SK-MEL-5 (cell line): ENCODE data around the gene ZNF827. TPM values are rescaled to one million over a fixed set of nuclear protein-coding genes. Genes with fewer than 3 reads are reported as not detected.
"Not testable (repeated sequence)": the region's sequence is repeated elsewhere in the genome, so short reads cannot be mapped to it uniquely, and the experiment has no call there.

Source experiments
- DNase-seq: peaks from one replicate; pipeline ENCODE4 v3.0.0-alpha.2; 2016; ENCODE audit warnings: low read depth, low spot score
- in situ Hi-C: cut with HindIII; loops from 2 replicates; pipeline ENCODE4 v1.10.0; 2016; ENCODE audit warnings: low sequenced_read_pairs, high pct_unique_total_duplicates, low pct_unique_long_range_greater_than_20kb
- total RNA-seq: library from RNA; depleted of rRNA; stranded (reverse); fragments of >200 nt; shearing (Covaris generic); gene quantifications from 2 replicates; pipeline ENCODE4 v1.2.3, GENCODE V29; 2014

Gene ZNF827
- total RNA-seq, 1 experiment from 2014 or later = 5.8 TPM

DNA sequence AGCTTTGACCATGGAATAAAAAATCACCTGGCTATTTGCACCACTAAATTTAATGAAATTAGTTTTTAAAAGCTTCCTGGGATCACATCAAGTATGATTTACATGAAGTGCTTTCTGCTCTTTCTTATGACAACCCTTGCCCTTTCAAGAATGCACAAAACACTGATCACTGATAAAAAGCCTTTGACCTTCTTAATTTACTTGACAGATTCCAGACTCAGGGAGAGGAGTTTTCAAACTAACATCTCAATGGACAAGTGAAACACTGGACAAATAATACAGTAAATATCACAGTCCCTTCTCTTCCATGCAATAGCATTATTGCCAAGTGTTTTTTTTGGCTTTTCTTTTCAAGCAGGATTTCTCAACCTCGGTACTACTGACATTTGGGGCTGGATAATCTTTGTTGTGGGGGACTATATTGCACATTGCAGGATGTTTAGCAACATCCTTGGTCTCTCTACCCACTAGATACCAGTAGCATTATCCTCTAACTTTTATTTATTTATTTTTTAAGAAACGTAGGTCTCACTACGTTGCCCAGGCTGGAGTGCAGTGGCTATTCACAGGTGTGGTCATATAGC, 86.3 kb downstream of the ZNF827 start:
- in situ Hi-C loops = no loop called here
- no peak for DNase-seq

DNA sequence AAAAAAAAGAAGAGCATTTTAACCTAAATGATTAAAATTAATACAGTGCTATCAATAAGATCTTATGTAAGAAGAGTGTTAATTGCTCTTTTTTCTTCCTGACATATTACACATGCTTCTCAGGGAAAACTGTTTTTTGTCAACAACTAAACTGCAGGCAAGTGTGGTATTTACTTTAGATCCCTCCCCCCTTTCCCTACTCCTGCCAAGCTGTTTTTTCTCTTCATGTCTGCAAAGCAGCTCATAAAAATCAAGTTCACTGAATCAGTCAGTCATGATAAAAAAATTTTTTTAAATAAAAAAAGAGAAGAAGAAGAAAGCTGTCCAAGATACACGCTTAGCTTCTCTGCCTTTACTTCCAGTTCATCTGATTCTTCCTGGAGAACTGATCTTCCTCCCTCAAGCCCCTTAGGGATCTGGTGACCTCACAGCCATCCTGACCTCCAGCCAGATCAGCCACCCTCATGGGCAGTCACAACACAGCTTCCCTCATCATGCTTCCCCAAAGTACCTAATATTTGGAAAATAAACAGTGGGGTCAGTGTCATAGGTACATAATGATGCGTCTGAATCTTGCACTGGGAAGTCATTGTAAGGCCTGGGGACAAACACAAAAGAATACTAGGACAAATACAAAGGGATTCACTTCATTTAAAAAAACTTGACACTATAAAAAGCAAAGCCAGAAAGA, 87.0 kb downstream of the ZNF827 start:
- in situ Hi-C loops = no loop called here

DNA sequence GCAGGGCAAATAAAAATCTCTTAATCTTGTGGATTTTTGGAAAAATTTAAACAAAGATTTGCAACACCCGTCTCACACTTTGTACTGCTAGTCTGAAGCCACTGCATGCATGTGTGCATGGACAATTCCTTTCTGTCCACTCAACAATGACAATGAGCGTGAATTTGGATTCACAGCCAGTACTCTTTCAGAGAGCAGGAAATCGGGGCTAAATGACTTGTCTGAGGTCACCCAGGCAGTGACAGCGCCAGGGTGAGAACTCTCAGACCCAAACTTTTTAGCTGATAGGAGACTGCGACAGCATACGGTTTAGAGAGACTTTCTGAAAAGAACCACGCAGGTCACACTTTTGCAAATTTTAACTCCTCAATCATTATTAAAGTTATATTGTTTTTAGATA, 90.9 kb downstream of the ZNF827 start:
- in situ Hi-C loops = no loop called here
- DNase-seq = no peak

More for the DNA sequence above, 87.0 kb downstream of the ZNF827 start:
- DNase-seq = peak; percentile 48

DNA sequence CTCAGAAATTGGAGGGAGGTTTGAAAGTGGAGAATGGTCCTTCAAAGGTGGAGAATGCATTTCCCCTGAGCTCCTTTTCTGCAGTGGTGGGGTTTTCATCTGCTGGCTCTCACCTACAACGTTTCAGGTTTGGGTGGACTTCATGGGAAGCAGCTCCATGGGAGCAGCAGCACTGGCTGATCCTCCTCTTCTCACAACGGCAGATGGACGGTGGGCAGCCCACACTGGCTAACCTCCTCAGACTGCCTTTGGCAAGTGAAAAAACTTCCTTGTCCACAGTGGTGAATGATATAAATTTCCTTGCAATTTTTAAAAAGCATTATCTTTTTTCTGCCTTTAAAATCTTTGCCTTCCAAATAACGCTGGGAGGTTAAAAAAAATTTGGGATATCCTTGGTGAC, 93.5 kb downstream of the ZNF827 start:
- DNase-seq = no peak
- in situ Hi-C loops = no loop called here

DNA sequence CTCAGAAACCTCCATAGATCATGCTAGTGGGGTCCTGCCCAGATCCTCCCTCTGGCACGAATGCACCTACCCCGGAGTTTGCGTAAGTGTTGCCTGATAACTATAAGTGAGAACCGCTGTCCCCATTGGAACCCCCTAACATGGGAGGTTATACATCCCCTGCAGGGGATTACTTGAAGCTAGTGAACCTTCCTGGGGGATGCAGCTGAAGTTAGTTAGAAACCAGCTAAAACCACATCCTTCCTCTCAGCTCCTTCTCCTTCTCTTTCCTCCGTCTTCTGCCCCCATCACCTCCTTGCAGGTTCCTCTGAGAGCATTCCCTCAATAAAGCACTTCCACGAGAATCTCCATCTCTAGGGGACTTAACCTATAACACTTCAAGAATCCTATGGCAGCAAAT, 95.0 kb downstream of the ZNF827 start:
- DNase-seq = no peak

DNA sequence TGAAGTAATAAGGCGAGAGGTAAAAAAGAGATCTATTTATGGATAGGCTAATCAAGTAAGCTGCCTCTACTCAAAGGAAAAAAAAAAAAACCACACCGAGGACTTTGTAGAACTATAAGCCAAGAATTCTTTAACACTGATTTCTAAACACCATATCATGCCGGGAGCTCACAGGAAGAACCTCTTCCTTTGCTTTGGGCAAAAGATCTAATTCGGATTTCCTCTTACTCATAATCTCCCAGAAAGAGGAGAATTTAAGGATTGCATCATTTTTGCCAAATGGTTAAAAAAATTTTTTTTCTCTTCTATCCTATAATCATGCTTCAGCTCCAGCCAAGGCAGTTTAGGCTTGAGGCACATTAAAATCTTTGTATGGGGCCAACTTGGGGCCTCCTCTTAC, 95.5 kb downstream of the ZNF827 start:
- in situ Hi-C loops = no loop called here

More for the DNA sequence above, 95.0 kb downstream of the ZNF827 start:
- in situ Hi-C loops = no loop called here

DNA sequence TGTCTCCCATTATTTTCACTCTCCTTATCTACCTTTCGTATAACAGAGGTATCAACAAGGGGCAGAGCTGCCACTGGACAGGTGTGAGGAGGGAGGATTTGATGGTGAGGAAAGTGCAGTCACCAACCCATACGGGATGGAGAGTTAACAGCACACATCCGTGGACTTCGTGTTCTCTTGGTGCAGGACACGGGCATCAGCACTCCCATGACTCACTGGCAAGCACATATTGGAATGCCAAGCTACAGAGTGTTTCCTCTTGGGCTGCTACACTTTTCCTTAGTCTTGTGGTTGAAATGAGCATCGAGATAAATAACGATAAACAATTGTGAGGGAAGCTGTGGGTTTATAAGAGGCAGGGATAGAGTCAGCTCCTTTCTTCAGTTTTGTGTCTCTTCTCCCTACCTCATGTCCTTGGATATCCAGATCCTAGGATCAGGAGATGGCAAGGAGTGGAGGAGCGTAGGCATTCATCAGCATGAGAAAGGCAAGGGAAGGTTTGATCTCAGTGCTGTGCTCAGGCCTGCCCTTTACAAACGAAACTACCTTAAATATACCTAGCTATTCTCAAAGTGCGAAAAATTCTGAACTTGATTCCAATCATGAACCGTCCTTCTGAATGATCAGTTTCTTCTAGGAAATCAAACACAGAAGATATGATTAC, 96.3 kb downstream of the ZNF827 start:
- in situ Hi-C loops = no loop called here
- no peak for DNase-seq

More for the DNA sequence above, 95.5 kb downstream of the ZNF827 start:
- DNase-seq = no peak

DNA sequence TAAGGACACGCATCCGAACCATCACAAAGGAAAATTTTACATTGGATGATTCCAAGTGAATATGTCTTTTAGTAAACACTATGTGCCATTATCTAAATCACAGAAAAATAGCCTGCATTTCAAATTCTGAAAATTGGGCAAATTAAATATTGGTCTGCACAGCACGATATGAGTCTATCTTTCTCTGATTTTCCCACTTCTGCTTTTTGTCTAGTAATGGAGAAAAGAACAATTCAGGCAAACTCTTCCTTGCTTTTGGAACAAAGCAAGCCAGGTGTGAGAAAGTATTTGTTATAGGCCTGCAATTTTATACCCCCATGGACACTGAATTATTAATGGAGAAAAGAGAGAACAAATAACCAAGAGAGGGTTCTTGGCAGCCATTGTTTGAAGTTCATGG, 97.8 kb downstream of the ZNF827 start:
- in situ Hi-C loops = no loop called here

DNA sequence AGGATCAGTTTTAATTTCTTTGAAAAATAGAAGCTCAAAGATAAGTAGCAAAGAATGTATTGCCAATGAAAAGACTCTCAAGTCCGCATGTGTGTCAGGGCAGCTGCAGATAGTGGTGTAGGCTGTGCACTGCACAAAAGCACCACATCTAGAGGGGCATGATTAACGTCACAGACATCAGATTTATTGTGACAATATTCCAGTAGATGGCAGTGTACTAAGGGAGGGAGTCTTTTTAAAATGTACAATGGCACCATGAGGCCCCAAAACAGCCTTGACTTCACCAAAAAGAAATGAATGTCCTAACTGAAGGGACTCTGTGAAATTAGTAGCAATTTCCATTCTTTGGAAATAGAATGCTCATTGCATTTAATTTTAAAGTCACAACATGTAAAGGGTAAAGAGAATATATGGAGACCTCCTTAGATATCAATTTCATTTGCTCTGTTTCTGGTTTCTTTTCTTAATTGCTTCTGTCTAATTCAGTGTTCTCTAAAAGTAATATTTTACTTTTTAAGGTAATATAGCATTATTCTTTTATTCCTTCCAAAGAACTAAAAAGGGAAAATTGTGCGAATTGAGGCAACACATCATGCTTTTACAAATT, 98.4 kb downstream of the ZNF827 start:
- peak; percentile 86 for DNase-seq
- in situ Hi-C loops = no loop called here

More for the DNA sequence above, 97.8 kb downstream of the ZNF827 start:
- no peak for DNase-seq

DNA sequence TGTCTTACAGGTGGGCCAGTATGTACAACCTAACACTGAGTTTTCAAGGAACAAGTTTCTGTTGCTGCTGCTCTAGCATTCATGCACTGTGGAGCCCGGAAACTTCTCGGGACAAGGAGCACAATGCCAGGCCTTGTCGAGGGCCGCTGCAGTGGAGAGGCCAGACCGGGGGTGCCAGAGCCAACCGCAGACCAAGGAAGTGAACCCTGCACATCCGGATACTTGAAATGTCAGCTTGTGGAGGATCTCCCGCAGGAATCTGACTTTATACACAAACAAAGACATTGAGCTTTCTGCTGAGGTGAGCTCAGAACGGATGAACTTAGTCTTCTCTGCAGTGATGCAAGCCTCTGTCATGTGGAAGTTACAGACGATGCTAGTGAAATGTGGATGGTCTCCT, 99.5 kb downstream of the ZNF827 start:
- DNase-seq = peak; percentile 97
- in situ Hi-C loops = no loop called here

DNA sequence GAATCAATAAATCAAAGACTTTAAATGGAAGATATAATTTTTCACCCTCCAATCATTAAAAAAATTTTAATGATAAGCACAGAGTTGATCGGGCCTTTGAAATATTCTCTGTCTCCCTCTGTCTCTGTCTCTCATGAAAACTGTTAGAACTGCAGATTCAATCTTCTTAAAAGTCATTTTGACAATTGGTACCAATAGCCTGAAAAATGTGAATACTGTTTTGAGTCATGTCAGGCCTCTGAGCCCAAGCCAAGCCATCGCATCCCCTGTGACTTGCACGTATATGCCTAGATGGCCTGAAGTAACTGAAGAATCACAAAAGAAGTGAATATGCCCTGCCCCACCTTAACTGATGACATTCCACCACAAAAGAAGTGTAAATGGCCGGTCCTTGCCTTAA, 106.2 kb downstream of the ZNF827 start:
- in situ Hi-C loops, DNase-seq: not testable (repeated sequence)

DNA sequence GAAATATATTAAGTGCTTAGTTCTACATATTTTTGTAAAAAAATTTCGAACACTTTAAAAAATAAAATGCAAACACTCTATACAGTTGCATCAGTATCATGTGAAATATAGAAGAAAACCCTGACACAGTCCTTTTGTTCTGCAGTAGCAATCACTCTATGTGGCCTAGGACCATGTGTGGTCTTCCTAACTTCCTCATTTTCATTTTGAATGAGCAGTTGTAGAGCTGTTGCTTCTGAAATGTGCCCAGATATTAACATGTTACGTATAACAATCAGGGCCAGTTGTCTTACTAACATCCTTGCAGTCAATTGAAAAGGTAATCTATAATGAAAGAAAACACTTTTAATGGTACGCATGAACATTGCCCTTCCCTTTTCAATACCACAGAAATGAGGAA, 107.9 kb downstream of the ZNF827 start:
- in situ Hi-C loops = no loop called here
- peak; percentile 5 for DNase-seq

DNA sequence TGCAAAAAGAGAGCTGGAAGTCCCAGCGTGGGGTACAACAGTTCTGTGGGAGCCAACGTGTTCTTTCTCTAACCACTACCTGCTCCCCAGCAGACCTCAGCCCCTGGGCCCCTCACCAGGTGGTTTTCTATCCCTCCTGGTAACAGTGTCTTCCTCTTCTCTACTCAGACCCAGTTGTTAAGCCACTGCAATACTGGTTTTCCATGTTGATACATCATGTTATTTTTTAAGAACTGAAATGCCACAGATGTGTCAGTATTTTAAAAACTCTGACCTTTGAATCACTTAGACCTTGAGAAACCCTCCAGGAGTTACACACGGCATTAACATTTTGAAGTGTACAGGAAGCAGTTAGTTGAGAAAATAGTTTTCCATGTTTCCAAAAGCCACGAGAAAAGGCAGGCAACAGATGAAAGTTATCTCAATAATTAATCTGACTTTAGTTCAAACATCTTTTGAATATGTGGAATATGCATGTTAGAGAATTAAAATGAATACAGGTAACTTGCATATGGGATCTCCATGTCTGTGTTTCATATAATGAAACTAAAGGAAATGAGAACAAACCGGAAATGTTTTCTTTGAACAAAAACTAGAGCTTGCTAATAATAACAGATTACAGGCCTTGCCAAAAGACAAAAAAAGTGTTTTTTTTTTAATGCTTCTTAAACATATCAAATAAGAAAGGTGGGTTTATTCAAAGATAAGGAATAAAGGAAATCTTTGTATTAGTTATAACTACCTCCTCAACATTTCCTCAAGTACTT, 108.8 kb downstream of the ZNF827 start:
- in situ Hi-C loops = no loop called here
- no peak for DNase-seq

DNA sequence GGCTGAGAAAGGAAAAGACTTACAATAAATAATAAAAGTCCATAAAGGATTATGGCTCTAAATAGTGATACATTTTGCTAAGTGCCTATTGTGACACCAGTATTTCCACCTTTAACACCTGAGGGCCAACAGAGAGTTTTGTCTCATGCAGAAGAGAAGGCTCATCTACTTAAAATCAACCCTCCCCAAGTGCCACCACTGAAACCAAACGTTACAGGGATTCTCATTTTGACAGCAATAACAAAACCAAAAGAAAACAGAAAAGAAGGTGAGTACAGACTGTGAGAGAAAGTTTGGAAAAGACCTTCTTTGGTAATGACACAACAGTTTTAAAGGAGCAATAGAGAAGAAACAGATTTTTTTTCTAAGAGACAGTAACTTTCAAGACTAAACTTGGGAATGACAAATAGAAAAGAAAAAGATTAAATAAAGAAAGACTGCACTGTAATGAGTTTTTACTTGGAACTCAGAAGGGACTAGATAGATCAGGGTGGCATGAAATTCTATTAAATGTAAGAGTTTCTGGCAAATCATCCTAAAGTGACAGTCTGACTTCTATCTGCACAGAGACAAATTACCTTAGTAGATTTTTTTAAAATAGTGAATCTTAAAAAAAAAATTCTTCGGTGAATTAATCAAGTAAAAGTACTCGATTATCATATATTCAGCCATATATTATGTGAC, 109.7 kb downstream of the ZNF827 start:
- no peak for DNase-seq
- in situ Hi-C loops = no loop called here

DNA sequence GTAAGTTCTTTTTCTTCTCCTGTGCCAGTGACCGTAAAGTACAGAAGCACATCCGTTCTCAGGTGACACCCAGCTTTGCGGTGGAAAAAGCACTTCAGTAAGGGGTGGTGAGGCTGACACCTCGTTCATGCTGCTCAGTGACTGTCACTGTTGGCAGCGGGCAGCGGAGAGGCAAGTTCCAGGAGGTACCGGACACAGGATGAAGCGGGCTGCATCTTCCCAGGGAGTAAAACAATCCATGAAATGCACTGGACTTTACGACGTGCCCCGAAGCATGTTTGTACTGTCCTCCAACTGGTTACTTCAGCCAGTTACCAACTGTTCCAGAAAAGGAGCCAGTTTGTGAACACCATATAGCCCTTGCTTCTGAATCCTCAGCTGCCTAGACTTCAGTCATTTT, 110.7 kb downstream of the ZNF827 start:
- no peak for DNase-seq
- in situ Hi-C loops = no loop called here

DNA sequence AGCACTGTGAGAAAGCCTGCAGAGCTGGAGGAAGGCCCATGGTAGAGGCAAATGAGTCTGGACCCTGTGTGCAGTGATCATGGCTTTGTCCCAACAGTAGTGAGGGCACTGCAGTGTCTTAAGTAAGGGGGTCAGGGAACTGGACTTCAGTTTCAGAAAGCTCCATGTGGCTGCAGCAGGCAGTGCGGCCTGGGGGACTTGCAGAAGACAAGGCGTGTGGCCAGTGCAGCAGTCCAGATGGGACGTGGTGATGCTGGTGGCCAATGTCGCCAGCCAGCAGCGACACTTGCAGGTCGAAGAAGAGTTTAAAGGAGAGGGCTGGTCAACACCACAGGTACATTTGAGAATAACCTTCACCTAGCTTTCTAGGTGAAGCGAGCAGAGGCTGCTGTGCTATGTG, 113.4 kb downstream of the ZNF827 start:
- in situ Hi-C loops = no loop called here
- no peak for DNase-seq

DNA sequence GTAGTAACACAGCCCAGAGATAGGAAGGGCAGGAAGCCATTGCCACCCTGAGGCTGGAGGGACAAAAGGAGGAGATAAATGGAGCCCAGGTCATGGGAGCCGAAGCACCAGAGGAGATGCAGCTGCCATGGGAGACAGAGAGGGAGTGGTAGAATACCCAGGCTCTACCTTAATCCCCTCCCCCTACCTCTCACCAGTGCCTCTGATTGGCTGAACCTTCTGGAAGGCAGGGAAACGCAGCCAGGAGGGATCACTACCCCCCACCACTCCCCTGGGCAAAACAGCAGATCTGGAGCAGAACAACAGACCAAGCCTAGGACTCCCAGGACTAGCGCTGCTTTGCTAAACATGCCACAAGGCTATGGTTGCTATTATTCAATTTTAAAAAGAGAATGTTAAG, 114.2 kb downstream of the ZNF827 start:
- in situ Hi-C loops = no loop called here
- peak; percentile 7 for DNase-seq
